Neural progenitor cell (in vitro differentiated cells): ENCODE results near the gene TPGS1. TPM values are rescaled to one million over a fixed set of nuclear protein-coding genes. Genes with fewer than 3 reads are reported as not detected.

ENCODE experiments used
- DNase-seq: peaks from one replicate; pipeline ENCODE4 v3.0.0-alpha.2; 2016; ENCODE audit warnings: low spot score
- H2AFZ ChIP-seq: fragments of 200-600 bp; sonication (generic); replicated peaks from 2 replicates; pipeline ENCODE4 v1.6.1; 2016; ENCODE audit warnings: antibody characterized with exemption
- H3F3A ChIP-seq: fragments of 200-600 bp; sonication (generic); 2 replicates; pipeline ENCODE4 v1.6.1; 2016; ENCODE audit warnings: antibody characterized with exemption, low read depth
- H3K27ac ChIP-seq: fragments of 200-600 bp; sonication (generic); 2 replicates; pipeline ENCODE4 v1.5.1; 2016; ENCODE audit warnings: mild to moderate bottlenecking
- H3K27me3 ChIP-seq: fragments of 200-600 bp; sonication (generic); 2 replicates; pipeline ENCODE4 v1.6.1; 2016; ENCODE audit warnings: mild to moderate bottlenecking, moderate library complexity
- H3K36me3 ChIP-seq: fragments of 200-600 bp; sonication (generic); 2 replicates; pipeline ENCODE4 v1.5.1; 2016
- H3K4me1 ChIP-seq: fragments of 200-600 bp; sonication (generic); 2 replicates; pipeline ENCODE4 v1.6.1; 2016; ENCODE audit warnings: mixed run types
- H3K4me2 ChIP-seq: fragments of 200-600 bp; sonication (generic); 2 replicates; pipeline ENCODE4 v1.6.1; 2016
- H3K4me3 ChIP-seq: fragments of 200-600 bp; sonication (generic); 2 replicates; pipeline ENCODE4 v1.5.1; 2016
- H3K79me2 ChIP-seq: fragments of 200-600 bp; sonication (generic); 2 replicates; pipeline ENCODE4 v1.6.1; 2016; ENCODE audit warnings: low read depth
- H3K9ac ChIP-seq: fragments of 200-600 bp; sonication (generic); 2 replicates; pipeline ENCODE4 v1.6.1; 2016
- H3K9me3 ChIP-seq: fragments of 200-600 bp; sonication (generic); 2 replicates; pipeline ENCODE4 v1.5.1; 2016; ENCODE audit warnings: low read depth
- H4K20me1 ChIP-seq: fragments of 200-600 bp; sonication (generic); 2 replicates; pipeline ENCODE4 v1.6.1; 2016; ENCODE audit warnings: low read depth
- H3K27ac Mint-ChIP-seq: 3 replicates; pipeline ENCODE4 v1.8.0; 2021; ENCODE audit warnings: mixed read lengths
- H3K27me3 Mint-ChIP-seq: 2 replicates; pipeline ENCODE4 v1.8.0; 2022; ENCODE audit warnings: low read depth, mild to moderate bottlenecking, inconsistent platforms, moderate library complexity, mixed read lengths; ENCODE audit not compliant: insufficient read depth
- H3K36me3 Mint-ChIP-seq: 3 replicates; pipeline ENCODE4 v1.8.0; 2021; ENCODE audit warnings: mixed read lengths
- H3K4me1 Mint-ChIP-seq: 3 replicates; pipeline ENCODE4 v1.8.0; 2021; ENCODE audit warnings: mixed read lengths
- H3K4me3 Mint-ChIP-seq: 3 replicates; pipeline ENCODE4 v1.8.0; 2021; ENCODE audit warnings: mild to moderate bottlenecking, moderate library complexity, mixed read lengths
- H3K9me3 Mint-ChIP-seq: 3 replicates; pipeline ENCODE4 v1.8.0; 2020; ENCODE audit warnings: mixed read lengths
- EZH2 ChIP-seq: fragments of 200-600 bp; sonication (generic); IDR thresholded peaks from 2 replicates; pipeline ENCODE4 v1.6.1; 2017; ENCODE audit warnings: antibody characterized with exemption, mild to moderate bottlenecking, moderate library complexity
- EZH2phosphoT487 ChIP-seq: fragments of 200-600 bp; sonication (generic); IDR thresholded peaks from 2 replicates; pipeline ENCODE4 v1.6.1; 2017; ENCODE audit warnings: antibody characterized with exemption
- total RNA-seq: library from RNA; depleted of rRNA; stranded (reverse); fragments of >200 nt; gene quantifications from 2 replicates; pipeline ENCODE4 v1.2.3, GENCODE V29; 2015; ENCODE audit warnings: low replicate concordance
- TF ChIP-seq, protein P1 (sequence below): fragments of 200-600 bp; sonication (generic); IDR thresholded peaks from 2 replicates; pipeline ENCODE4 v1.5.1; 2017; ENCODE audit warnings: antibody characterized with exemption, mild to moderate bottlenecking

The TPGS1 gene
- total RNA-seq, 1 donor from 2014 or later = 9.4 TPM

DNA sequence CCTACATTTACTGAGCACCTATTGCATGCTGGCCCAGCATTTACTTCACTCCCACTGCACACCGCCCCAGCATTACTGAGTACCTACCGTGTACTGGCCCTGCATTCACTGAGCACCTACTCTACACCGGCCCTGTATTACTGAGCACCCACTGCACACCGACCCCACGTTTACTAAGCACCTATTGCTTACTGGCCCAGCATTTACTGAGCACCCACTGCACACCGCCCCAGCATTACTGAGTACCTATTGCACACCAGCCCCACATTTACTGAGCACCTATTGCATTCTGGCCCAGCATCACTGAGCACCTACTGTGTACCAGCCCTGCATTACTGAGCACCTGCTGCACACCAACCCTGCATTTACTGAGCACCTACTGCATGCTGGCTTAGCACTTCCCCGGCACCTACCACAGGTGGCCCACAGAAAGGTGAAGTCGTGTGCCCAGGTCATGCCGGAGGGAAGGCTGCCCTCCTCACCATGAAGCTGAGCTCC is 6.9 kb downstream of the TPGS1 start:
- Histone ChIP-seq H3K4me1 (peaks cover 17% of the 10 kb centered on the region), H3K4me3 (no peak overlapping the region), H2AFZ (no peak overlapping the region), H3K27me3 (peaks cover under 1% of the 10 kb centered on the region), H3F3A (peaks cover 45% of the 10 kb centered on the region), H3K27ac (no peak overlapping the region), H3K4me2 (no peak overlapping the region), H3K36me3 (no peaks in the 10 kb centered on the region), H4K20me1 (peaks cover 16% of the 10 kb centered on the region), H3K9ac (no peak overlapping the region), H3K79me2 (no peaks in the 10 kb centered on the region), H3K9me3 (no peaks in the 10 kb centered on the region)
- H3K4me1 Mint-ChIP-seq = peaks cover 38% of the 10 kb centered on the region
- peaks cover 9% of the 10 kb centered on the region for H3K36me3 Mint-ChIP-seq
- peaks cover 14% of the 10 kb centered on the region for H3K27me3 Mint-ChIP-seq
- no peak for TF ChIP-seq EZH2
- TF ChIP-seq EZH2phosphoT487 = no peak
- TF ChIP-seq, protein P1, sequence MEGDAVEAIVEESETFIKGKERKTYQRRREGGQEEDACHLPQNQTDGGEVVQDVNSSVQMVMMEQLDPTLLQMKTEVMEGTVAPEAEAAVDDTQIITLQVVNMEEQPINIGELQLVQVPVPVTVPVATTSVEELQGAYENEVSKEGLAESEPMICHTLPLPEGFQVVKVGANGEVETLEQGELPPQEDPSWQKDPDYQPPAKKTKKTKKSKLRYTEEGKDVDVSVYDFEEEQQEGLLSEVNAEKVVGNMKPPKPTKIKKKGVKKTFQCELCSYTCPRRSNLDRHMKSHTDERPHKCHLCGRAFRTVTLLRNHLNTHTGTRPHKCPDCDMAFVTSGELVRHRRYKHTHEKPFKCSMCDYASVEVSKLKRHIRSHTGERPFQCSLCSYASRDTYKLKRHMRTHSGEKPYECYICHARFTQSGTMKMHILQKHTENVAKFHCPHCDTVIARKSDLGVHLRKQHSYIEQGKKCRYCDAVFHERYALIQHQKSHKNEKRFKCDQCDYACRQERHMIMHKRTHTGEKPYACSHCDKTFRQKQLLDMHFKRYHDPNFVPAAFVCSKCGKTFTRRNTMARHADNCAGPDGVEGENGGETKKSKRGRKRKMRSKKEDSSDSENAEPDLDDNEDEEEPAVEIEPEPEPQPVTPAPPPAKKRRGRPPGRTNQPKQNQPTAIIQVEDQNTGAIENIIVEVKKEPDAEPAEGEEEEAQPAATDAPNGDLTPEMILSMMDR = no peak
- H3K4me3 Mint-ChIP-seq = peak overlapping the region; percentile 30
- no peaks in the 10 kb centered on the region for H3K9me3 Mint-ChIP-seq
- no peak for DNase-seq
- H3K27ac Mint-ChIP-seq = no peak overlapping the region

DNA sequence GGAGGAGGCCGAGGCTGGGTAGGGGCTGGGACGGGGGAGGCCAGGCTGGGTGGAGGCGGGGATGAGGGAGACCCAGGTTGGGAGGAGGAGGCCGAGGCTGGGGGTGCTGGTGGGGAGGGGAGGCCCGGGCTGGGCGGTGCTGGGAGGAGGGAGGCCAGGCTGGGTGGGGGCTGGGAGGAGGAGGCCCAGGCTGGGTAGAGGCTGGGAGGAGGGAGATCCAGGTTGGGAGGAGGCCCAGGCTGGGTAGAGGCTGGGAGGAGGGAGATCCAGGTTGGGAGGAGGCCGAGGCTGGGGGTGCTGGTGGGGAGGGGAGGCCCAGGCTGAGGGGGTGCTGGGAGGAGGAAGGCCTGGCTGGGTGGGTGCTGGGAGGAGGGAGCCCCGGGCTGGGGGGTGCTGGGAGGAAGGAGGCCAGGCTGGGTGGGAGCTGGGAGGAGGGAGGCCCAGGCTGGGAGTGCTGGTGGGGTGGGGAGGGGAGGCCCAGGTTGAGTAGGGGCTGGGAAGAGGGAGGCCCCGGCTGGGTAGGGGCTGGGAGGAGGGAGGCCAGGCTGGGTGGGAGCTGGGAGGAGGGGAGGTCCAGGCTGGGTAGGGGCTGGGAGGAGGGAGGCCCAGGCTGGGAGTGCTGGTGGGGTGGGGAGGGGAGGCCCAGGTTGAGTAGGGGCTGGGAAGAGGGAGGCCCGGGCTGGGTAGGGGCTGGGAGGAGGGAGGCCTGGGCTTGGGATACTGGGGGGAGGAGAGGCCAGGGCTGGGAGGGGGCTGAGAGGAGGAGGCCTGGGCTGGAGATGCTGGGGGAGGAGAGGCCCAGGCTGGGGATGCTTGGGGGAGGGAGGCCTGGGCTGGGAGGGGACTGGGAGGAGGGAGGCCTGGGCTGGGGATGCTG is 10.7 kb downstream of the TPGS1 start:
- H3K27ac ChIP-seq = no peak overlapping the region
- no peaks in the 10 kb centered on the region for H3K36me3 ChIP-seq
- peaks cover 24% of the 10 kb centered on the region for H3F3A ChIP-seq
- Mint-ChIP-seq H3K9me3 (no peaks in the 10 kb centered on the region), H3K36me3 (peaks cover 12% of the 10 kb centered on the region), H3K4me3 (peak overlapping the region; percentile 21), H3K27me3 (peaks cover 12% of the 10 kb centered on the region), H3K4me1 (peaks cover 25% of the 10 kb centered on the region), H3K27ac (no peak overlapping the region)
- H4K20me1 ChIP-seq = no peaks in the 10 kb centered on the region
- no peaks in the 10 kb centered on the region for H3K79me2 ChIP-seq
- peak; percentile 68 for DNase-seq
- no peak overlapping the region for H2AFZ ChIP-seq
- H3K27me3 ChIP-seq = peaks cover 11% of the 10 kb centered on the region
- no peak overlapping the region for H3K4me2 ChIP-seq
- peaks cover 3% of the 10 kb centered on the region for H3K4me1 ChIP-seq
- no peaks in the 10 kb centered on the region for H3K9me3 ChIP-seq
- H3K4me3 ChIP-seq = no peak overlapping the region
- TF ChIP-seq, protein P1 = no peak
- TF ChIP-seq EZH2 = no peak
- TF ChIP-seq EZH2phosphoT487 = no peak
- no peak overlapping the region for H3K9ac ChIP-seq

DNA sequence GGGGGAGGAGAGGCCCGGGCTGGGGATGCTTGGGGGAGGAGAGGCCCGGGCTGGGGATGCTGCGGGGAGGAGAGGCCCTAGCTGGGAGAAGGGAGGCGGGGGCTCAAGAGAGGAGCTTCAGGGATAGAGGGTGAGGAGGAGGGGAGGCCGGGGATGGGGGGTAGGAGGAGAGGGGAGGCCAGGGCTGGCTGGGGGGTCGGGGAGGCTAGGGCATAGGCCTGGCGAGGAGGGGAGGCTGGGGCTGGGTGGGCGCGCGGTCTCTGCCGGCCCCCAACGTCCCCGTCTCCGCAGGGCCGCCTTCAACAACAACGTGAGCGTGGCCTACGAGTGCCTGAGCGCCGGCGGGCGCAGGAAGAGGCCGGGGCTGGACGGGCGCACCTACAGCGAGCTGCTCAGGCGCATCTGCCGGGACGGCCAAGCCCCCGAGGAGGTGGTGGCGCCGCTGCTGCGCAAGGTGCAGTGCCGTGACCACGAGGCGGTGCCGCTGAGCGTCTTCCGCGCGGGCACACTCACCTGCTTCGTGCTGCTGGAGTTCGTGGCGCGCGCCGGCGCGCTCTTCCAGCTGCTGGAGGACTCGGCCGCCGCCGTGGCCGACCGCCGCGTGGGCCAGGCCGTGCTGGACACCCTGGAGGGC is 11.4 kb downstream of the TPGS1 start:
- H3K27ac ChIP-seq = no peak overlapping the region
- DNase-seq = peak; percentile 76
- Mint-ChIP-seq H3K9me3 (no peaks in the 10 kb centered on the region), H3K27me3 (peaks cover 12% of the 10 kb centered on the region), H3K36me3 (peaks cover 12% of the 10 kb centered on the region), H3K27ac (no peak overlapping the region), H3K4me1 (peaks cover 25% of the 10 kb centered on the region), H3K4me3 (peak overlapping the region; percentile 21)
- H3K36me3 ChIP-seq = no peaks in the 10 kb centered on the region
- H2AFZ ChIP-seq = no peak overlapping the region
- H3K4me1 ChIP-seq = no peaks in the 10 kb centered on the region
- no peaks in the 10 kb centered on the region for H3K9me3 ChIP-seq
- no peak overlapping the region for H3K9ac ChIP-seq
- H3K27me3 ChIP-seq = peaks cover 11% of the 10 kb centered on the region
- TF ChIP-seq, protein P1 = peak; percentile 29
- no peak for TF ChIP-seq EZH2phosphoT487
- peak overlapping the region; percentile 35 for H3K4me2 ChIP-seq
- H3F3A ChIP-seq = peaks cover 17% of the 10 kb centered on the region
- no peaks in the 10 kb centered on the region for H4K20me1 ChIP-seq
- H3K4me3 ChIP-seq = no peak overlapping the region
- no peaks in the 10 kb centered on the region for H3K79me2 ChIP-seq
